Measurements from ENCODE around the gene IDH3B.
A peak's percentile ranks its signal among the peaks of the same experiment; 100 is the strongest.

IDH3B gene

DNA sequence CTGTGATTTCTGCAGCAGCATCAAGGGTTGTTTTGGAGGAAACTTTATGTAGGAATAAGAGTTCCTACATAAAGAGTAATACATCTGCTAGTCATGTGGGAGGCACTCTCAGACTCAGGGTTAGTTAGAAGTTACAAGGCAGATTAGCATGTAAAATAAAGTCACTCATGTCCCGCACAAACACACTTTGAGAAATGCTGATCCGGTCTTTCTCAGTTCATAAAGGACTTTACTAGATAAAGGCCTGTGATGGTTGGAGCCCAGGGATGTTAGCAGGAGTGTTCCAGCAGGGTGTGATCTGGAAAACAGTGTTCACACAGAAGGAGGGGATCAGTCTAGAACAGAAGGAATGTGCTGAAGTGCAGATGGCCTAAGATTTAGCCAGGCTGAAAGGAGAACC, 44.7 kb downstream of the IDH3B start:
- in situ Hi-C loops (cut with MboI; ENCODE audit: low sequenced_read_pairs, unreplicated experiment): no loop called here
- TF ChIP-seq, protein P1, sequence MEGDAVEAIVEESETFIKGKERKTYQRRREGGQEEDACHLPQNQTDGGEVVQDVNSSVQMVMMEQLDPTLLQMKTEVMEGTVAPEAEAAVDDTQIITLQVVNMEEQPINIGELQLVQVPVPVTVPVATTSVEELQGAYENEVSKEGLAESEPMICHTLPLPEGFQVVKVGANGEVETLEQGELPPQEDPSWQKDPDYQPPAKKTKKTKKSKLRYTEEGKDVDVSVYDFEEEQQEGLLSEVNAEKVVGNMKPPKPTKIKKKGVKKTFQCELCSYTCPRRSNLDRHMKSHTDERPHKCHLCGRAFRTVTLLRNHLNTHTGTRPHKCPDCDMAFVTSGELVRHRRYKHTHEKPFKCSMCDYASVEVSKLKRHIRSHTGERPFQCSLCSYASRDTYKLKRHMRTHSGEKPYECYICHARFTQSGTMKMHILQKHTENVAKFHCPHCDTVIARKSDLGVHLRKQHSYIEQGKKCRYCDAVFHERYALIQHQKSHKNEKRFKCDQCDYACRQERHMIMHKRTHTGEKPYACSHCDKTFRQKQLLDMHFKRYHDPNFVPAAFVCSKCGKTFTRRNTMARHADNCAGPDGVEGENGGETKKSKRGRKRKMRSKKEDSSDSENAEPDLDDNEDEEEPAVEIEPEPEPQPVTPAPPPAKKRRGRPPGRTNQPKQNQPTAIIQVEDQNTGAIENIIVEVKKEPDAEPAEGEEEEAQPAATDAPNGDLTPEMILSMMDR (IDR thresholded peaks at IDR 0.05; ENCODE audit: borderline replicate concordance, control extremely low read depth, extremely low read depth, insufficient read depth, missing control alignments): no peak
- no peak for DNase-seq (ENCODE audit: low spot score)

DNA sequence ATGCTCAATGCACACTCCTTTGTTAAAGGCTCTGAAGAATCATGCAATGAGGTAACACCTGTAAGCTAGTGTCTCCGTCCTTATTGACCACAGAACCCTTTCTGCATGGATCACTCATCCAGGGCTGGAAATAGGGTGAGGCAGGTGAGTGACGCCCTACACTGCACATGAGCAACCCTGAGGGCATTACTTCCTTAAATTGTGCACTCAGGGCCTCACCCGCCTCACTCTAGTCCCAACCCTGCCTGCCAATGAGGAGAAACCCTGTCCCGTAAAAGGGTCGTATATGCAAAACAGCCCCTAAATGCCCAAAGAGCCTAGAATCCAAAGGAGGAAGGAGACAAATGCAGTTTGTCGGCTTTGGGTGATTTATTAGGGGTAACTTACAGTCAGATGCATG, 45.2 kb downstream of the IDH3B start:
- DNase-seq (ENCODE audit: low spot score): no peak
- TF ChIP-seq, protein P1 (IDR thresholded peaks at IDR 0.05; ENCODE audit: borderline replicate concordance, control extremely low read depth, extremely low read depth, insufficient read depth, missing control alignments): no peak
- in situ Hi-C loops (cut with MboI; ENCODE audit: low sequenced_read_pairs, unreplicated experiment): no loop called here

DNA sequence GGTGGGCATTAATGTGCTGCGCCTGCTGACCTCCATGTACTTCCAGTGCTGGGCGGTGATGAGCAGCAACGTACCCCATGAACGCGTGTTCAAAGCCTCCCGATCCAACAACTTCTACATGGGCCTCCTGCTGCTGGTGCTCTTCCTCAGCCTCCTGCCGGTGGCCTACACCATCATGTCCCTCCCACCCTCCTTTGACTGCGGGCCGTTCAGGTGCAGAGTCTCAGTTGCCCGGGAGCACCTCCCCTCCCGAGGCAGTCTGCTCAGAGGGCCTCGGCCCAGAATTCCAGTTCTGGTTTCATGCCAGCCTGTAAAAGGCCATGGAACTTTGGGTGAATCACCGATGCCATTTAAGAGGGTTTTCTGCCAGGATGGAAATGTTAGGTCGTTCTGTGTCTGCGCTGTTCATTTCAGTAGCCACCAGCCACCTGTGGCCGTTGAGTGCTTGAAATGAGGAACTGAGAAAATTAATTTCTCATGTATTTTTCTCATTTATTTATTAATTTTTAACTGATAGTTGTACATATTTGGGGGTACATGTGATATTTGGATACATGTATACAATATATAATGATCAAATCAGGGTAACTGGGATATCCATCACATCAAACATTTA, 46.8 kb downstream of the IDH3B start:
- TF ChIP-seq, protein P1 (IDR thresholded peaks at IDR 0.05; ENCODE audit: borderline replicate concordance, control extremely low read depth, extremely low read depth, insufficient read depth, missing control alignments): no peak
- DNase-seq (ENCODE audit: low spot score): peak; percentile 29
- in situ Hi-C loops (cut with MboI; ENCODE audit: low sequenced_read_pairs, unreplicated experiment): no loop called here

DNA sequence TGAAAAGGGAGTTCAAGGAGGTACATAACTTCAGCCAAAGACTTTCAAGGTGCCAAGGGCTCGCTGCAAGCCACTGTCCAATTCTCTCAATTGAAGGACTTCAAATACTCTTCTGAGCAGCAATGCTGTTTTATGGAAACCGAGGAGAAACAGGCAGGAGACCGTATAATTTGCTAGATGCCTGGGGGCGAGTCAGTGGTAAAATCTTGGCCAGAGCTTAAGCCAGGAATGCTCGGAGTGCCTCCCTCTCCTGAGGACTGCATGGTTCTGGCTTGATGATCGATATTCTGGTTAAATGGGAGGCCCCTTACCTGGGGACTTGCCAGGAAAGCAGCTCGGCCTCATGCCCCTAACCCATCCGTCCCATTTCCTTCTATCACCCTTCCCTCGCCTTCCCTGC, 47.4 kb downstream of the IDH3B start:
- no peak for DNase-seq (ENCODE audit: low spot score)
- TF ChIP-seq, protein P1 (IDR thresholded peaks at IDR 0.05; ENCODE audit: borderline replicate concordance, control extremely low read depth, extremely low read depth, insufficient read depth, missing control alignments): no peak
- in situ Hi-C loops (cut with MboI; ENCODE audit: low sequenced_read_pairs, unreplicated experiment): no loop called here

DNA sequence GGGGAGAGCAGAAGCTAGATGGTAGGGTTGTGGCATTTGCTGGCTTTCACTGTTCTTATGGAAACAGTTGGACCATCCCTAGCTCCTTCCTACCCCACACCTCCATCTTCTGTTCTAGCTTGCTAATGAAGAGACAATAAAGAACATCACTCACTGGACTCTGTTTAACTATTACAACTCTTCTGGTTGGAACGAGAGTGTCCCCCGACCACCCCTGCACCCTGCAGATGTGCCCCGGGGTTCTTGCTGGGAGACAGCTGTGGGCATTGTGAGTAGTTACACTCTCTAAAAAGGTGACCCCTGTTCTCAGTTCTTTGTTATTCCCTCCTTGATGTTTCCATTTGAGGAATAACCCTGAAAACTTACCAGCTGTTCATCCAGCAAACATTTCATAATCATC, 51.9 kb downstream of the IDH3B start:
- TF ChIP-seq, protein P1 (IDR thresholded peaks at IDR 0.05; ENCODE audit: borderline replicate concordance, control extremely low read depth, extremely low read depth, insufficient read depth, missing control alignments): no peak
- no peak for DNase-seq (ENCODE audit: low spot score)
- in situ Hi-C loops (cut with MboI; ENCODE audit: low sequenced_read_pairs, unreplicated experiment): no loop called here

DNA sequence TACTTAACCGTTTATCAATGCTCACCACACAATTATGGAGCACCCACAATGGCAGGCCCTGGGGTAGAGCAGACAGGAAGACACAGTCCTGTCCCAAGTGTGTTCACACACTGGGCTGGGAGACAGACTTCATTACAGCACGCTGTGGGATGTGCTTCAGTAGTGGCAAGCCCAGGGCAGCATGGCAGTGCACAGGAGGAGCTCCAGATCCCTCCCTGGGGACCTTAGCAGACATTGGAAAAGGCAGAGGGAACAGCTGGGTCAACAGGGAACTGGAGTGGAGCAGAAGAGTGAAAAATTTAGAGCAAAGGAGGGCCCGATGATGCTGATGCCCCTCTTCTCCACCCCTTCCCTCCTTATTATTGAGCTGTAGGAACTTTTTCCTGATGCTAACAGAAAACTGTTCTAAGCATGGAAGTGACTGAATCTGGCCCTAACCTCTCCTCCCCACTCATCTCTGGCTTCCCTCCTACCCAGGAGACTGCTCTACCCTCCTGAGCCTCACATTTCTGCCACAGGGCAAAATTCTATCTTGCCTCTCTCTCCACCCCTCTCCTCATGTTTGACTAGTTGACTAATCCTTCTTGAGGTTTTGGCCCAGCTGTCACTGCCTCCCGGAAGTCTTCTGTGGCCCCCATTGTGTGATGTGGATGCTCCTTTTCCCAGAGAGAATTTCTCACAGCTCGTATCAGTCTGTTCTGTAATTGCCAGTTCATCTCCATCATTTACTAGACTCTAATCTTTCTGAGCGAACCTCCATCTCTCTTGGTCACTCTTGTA, 52.9 kb downstream of the IDH3B start:
- in situ Hi-C loops (cut with MboI; ENCODE audit: low sequenced_read_pairs, unreplicated experiment): no loop called here
- TF ChIP-seq, protein P1 (IDR thresholded peaks at IDR 0.05; ENCODE audit: borderline replicate concordance, control extremely low read depth, extremely low read depth, insufficient read depth, missing control alignments): no peak
- no peak for DNase-seq (ENCODE audit: low spot score)

Data from GM13976 (cell line).